Fibroblast of skin of right quadriceps (primary cell): ENCODE results near the gene PARVB.

Experiments used
- DNase-seq: peaks from one replicate; pipeline ENCODE4 v3.0.0-alpha.2; 2013

The PARVB gene

GRCh38 chr22:44187652-44188230 lies 163.6 kb downstream of the PARVB start:
- no peak for DNase-seq

GRCh38 chr22:44188316-44188715 lies 164.2 kb downstream of the PARVB start:
- no peak for DNase-seq

- DNase-seq = no peak
Observed at GRCh38 chr22:44188986-44189630, 165.0 kb downstream of the PARVB start.

- DNase-seq = no peak
Observed at GRCh38 chr22:44190381-44190976, 166.4 kb downstream of the PARVB start.

GRCh38 chr22:44191036-44191454 lies 166.9 kb downstream of the PARVB start:
- peak; percentile 17 for DNase-seq

GRCh38 chr22:44192098-44192815 lies 168.2 kb downstream of the PARVB start:
- DNase-seq = no peak

- no peak for DNase-seq
Observed at GRCh38 chr22:44192816-44193534, 168.9 kb downstream of the PARVB start.

GRCh38 chr22:44193535-44193891 lies 169.4 kb downstream of the PARVB start:
- DNase-seq = no peak

- DNase-seq = no peak
Observed at GRCh38 chr22:44194569-44194968, 170.5 kb downstream of the PARVB start.

GRCh38 chr22:44195189-44195871 lies 171.2 kb downstream of the PARVB start:
- no peak for DNase-seq

GRCh38 chr22:44196241-44196640 lies 172.1 kb downstream of the PARVB start:
- no peak for DNase-seq

- no peak for DNase-seq
Observed at GRCh38 chr22:44196731-44197131, 172.6 kb downstream of the PARVB start.

GRCh38 chr22:44197271-44197670 lies 173.2 kb downstream of the PARVB start:
- no peak for DNase-seq

GRCh38 chr22:44199164-44199563 lies 175.1 kb downstream of the PARVB start:
- no peak for DNase-seq

- DNase-seq = no peak
Observed at GRCh38 chr22:44199866-44200265, 175.8 kb downstream of the PARVB start.

GRCh38 chr22:44200451-44200850 lies 176.3 kb downstream of the PARVB start:
- no peak for DNase-seq

GRCh38 chr22:44200855-44201550 lies 176.9 kb downstream of the PARVB start:
- DNase-seq = no peak

- DNase-seq = no peak
Observed at GRCh38 chr22:44201665-44202064, 177.6 kb downstream of the PARVB start.

- DNase-seq = peak; percentile 89
Observed at GRCh38 chr22:44202261-44202789, 178.2 kb downstream of the PARVB start.

GRCh38 chr22:44203203-44203602 lies 179.1 kb downstream of the PARVB start:
- DNase-seq = no peak

- DNase-seq = no peak
Observed at GRCh38 chr22:44204739-44205515, 180.8 kb downstream of the PARVB start.
